GM18508 (cell line): ENCODE results near the gene ADCY7.
A peak's percentile ranks its signal among the peaks of the same experiment; 100 is the strongest.

Source experiments
- ATAC-seq: cut with Tn5 transposase; IDR thresholded peaks from one replicate; pipeline ENCODE4 v1.9.1; 2021; ENCODE audit warnings: moderate number of reproducible peaks; ENCODE audit not compliant: insufficient read depth, unreplicated experiment

The ADCY7 gene

DNA sequence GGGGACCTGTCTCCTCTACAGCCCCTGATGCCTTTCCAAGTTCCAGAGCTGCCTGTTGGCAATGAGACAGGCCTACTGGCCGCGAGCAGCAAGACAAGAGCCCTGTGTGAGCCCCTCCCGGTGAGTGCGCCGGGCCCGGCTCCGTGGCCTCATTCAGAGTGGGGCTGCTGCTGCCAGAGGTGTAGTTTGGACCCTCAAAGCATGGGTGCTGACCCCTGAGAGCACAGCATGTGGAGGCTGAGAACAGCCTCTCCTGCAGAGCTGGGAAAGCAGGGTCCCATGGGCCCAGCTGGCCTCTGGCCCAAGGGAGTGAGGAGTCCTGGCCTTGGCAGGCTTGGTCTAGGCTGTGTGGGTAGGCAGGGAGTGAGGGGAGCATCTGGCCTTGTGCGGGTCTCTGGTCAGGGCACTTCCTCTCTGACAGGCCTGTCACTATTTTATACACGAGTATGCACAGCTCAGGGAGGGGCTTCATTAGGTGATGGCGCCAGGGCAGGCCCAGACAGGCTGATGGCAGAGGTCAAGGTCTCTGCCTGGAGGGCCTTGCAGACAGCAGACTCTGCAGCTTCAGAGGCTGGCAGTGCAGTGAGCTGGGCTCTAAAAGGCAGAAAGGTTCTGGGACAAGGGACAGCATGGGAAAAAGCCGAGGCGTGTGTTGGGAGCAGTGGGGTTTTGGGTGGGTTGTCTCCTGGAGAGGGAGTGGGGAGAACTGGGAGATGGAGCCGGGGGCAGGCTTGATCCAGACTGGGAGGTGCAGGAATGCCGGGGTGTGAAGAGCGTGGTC lies 43.4 kb downstream of the ADCY7 start:
- ATAC-seq: no peak

DNA sequence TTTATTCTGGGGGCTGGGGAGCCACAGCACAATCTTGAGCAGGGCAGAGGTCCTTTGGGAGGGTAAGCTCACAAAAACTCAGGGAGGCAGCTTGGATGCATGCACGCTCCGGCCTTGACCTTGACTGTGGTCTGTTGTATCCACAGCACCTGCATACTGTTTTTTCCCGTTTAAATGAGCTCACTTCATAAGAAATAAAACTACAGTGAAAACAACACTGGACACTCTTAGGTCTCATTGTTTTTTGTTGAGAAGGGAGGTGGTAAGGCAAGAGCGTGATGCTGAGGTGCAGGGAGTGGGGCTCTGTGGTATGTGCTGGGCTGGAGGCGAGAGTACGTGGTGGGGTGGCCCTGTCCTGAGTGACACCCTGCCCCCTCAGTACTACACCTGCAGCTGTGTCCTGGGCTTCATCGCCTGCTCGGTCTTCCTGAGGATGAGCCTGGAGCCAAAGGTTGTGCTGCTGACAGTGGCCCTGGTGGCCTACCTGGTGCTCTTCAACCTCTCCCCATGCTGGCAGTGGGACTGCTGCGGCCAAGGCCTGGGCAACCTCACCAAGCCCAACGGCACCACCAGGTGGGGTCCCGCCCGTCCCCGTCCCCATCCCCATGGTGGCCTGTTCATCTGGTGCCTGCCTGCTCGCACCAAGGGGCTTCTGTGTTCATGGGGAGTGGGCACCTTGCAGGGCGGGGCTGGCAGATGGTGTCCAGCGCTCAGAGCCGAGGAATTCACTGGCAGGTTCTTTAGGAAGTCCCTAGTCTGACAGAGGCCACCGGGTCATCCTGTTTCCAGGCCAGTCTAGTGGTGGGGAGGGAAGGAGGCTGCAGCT lies 44.2 kb downstream of the ADCY7 start:
- ATAC-seq: no peak

DNA sequence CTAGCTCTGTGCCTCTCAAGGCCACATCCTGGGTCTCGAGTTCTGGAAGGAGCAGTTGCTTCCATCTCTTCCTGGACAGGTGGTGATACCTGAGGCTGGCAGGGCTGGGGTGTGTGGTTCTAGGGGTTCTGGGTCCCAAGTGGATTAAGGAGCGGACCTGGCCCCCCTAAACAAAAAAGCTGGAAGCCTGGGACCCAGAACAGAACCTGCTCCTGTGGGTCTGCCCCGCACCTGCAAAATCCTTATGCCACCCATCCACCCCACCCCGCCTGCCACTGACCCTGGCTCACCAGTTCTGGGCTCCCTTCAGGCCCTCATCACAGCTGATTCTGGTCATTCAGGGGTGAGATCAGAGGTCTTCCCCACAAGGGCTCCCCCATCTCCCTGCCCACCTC lies 44.8 kb downstream of the ADCY7 start:
- no peak for ATAC-seq

DNA sequence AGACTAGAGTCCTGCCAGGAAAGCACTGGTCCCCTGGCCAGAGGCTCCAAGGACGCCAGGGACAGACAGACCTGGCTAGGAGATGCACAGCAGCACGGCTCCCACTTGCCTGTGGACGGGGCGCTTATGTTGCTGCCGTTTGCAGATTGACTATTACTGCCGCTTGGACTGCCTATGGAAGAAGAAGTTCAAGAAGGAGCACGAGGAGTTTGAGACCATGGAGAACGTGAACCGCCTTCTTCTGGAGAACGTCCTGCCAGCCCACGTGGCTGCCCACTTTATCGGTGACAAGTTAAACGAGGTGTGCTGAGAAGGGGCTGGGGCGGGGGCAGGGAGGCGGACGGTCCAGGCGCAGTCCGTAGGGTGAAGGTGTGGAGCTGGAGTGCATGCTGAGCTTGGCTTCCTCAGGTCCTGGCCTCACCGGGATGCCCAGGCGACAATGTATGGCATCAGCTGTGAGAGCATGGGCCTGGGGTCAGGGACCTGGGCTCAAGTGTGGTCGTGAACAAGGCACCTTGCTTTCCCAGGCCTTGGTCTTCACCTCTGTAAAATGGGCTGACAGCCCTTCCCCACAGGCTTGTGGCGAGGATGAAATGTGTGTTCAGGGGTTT lies 45.6 kb downstream of the ADCY7 start:
- no peak for ATAC-seq

DNA sequence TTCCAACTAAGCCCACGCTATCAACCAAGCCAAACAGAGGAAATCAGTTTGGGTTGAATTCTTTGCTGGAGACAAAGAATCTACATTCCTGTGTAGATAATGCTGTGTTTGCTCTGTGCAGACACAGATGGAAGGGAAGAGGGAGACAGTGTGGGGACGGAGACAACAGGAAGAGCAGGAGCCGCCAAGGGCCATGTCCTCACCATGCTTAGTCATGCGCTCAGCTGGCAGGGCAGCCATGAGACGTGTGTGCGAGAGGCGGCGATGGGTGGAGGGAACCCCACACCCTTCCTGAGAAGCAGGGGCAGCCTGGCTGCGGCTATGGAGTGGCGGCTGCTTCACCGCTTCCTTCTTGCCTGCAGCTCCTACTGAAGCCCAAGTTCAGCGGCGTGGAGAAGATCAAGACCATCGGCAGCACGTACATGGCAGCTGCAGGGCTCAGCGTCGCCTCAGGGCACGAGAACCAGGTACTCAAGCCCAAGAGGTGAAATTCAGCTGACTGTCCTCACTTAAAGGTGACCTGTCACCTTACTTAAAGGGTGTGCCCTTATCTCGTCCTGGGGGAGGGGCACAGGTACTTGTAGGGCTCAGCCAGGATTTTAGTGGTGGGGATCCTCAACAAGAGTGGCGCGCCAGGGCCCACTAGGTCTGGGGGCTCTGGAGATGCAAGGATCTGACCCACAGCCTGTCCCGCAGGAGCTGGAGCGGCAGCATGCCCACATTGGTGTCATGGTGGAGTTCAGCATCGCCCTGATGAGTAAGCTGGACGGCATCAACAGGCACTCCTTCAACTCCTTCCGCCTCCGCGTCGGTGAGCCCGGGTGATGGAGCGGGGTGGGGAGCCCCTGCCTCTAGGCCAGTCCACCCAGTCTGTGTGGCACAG lies 47.5 kb downstream of the ADCY7 start:
- no peak for ATAC-seq

DNA sequence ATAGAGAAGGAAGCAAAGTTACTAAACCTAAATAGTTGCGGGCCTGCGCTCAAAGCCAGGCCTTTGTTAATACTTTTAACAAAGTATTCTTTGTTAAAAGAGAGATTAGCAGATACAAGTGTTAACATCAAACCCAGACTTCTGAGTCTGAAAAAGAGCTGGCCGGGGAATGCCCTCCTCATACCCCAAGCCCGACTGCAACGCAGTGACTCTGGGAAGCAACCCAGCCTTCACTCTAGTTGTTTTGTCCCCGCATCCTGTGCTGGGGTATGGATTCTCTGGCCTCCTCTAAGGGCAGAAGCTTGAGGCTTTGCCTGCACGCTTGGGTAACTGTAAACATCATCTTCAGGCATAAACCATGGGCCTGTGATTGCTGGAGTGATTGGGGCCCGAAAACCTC lies 48.3 kb downstream of the ADCY7 start:
- no peak for ATAC-seq

DNA sequence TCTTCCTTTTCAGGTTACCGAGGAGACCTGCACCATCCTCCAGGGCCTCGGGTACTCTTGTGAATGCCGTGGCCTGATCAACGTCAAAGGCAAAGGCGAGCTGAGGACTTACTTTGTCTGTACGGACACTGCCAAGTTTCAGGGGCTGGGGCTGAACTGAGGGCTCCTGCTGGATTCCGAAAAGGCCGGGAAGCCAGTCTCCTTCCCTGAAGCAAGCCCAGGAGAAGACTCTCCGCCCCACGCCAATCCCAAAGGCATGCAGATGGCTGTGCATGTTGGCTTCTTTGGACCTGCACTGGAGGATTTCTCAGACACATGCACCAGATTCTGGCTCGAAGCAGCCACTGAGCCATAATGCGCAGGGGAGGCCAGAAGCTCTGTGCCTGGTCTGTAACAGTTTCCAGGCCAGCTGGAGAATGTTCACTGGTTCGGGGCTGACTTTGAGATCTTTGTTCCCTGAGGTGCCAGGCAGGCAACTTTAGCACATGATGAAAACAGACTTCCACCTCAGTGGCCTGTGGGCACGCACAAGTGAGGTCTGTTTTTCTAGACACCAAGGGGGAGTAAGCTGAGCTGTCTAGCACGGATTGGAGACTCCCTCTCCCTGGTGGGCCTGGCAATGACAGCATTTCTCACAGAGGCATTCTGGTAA lies 49.1 kb downstream of the ADCY7 start:
- no peak for ATAC-seq

DNA sequence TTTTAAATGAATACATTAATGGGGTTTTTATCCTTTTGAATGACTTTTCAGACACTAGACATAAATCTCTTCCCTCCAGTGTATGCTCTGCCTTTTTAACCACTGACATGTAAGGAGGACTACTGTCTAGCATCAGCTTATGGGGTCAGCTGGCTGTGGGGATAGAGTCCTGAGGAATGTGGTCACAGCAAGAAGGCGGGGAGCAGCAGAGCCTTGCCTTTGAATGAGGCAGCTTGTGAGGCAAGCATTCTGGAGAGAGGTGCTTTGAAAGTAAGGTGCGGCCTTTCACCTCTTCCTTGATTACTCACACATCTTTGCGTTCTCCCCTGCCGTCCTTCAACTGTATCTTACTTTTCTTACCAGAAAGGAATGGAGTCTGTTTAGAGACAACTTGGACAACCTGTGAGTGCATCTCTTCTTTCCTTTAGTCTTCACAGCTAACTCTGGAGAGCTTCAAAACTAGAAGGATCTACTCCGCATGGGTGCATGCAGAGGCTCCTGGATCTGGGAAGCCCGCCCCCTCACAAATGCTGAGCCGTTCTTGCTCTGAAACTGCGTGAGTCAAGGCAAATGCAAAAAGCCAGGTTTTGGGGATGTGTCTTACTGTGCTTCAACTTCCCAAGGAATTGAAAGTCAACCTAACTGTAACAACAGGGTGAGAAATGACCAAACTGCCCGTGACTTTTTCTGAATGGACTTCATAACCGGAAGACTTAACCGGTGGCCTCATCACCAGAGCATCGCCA lies 49.9 kb downstream of the ADCY7 start:
- no peak for ATAC-seq

DNA sequence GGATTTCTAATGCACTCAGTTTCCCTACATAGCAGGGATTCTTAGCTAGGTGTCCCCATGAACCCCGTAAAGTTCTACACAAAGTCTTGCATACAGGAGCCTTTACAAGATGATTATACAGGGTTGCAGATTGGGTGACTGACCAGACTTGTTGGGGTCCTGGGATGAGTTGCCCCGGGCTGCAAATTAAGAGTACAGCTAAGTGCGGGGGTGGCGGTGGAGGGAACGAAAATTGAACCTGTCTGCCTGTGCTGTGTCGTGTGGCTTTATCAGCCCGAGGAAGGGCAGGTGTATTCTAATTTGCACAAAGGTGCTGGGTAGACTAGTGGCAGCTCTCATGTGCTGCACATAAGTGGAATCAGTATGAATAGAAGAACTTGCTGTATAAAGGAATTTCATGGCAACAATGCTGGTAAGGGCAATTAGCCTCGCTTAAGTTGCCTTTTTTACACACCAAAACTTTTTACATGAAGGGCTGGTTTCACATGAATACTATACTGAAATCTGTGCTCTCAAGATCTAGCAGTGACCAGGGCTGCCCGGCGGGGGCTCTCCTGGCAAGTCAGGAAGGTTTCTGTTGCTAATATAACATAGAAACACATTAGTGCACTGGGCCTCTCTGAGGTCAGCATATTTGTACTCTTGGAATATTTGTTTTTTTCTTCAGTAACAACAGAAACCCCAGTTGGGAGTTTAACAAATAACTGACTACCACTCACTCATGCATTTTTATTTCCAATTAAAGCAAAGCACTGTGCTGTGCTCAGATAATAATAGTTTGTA lies 50.7 kb downstream of the ADCY7 start:
- ATAC-seq: no peak

DNA sequence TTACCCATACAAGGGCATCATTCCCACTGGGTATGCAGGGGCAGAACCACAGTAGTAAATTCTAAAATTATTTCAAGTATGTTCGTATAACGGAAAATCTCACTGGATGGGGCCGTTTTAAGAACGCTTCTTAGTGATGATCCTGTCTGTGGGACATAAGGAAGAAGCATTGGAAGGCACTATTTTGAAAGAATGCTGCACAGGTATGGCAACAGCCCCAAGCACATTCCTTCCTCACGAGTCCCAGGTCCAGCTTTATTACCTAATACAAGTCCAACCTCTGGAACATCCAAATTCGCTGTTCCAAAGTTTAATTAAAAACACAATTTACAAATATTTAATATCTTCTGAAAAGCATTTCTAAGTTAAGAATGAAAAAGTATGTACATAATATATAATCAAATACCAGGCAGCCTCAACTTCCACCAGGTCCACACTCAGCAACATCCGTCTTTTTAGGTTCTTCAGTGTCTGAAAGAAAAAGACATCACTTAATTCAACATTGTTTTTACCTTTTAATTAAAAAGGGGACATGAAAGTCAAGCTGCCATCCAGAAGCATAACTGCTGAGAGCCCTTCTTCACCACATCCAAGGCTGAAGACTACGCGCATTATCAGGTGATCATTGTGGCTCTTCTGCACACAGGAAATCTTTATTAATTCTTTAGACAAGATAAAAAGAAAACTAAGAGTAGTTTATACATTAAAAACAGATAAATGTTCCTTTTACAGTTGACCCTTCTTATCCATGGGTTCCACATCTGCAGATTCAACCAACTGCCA lies 52.6 kb downstream of the ADCY7 start:
- ATAC-seq: no peak

DNA sequence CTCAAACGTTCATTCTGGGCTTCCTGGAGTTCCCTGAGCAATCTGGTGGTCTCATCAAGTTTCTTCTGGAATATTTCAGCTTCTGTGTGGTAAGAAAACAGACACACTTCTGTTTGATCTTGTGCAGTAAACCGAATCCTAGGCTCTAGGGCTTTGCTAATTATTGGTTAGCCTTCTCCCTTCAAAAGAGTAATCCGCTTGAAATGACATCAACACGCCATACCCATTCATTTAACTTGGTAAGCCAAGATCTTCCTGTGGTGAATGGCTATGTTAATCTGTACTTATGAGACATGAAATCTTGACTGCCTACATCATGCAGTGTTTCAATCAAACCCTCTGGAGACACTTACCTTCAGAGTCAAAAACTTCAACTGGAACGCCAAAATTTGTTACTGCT lies 54.0 kb downstream of the ADCY7 start:
- ATAC-seq: no peak

DNA sequence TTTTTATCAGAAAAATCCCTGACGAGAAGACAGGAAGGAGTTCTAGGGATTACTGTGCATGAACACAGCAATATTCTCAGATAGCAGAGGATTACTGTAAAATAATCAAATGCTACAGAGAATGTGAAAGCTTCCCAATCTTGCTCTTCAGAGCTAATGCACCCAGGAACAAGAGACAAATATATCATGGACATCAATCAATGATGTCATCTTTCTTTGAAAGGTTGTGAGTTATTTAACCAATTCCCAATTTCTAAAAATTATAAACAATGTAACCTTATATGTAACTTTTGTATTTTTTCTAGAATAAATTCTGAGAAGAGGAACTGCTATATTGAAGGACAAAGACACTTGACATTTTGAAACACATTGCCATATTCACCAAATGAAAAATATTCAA lies 56.0 kb downstream of the ADCY7 start:
- no peak for ATAC-seq

DNA sequence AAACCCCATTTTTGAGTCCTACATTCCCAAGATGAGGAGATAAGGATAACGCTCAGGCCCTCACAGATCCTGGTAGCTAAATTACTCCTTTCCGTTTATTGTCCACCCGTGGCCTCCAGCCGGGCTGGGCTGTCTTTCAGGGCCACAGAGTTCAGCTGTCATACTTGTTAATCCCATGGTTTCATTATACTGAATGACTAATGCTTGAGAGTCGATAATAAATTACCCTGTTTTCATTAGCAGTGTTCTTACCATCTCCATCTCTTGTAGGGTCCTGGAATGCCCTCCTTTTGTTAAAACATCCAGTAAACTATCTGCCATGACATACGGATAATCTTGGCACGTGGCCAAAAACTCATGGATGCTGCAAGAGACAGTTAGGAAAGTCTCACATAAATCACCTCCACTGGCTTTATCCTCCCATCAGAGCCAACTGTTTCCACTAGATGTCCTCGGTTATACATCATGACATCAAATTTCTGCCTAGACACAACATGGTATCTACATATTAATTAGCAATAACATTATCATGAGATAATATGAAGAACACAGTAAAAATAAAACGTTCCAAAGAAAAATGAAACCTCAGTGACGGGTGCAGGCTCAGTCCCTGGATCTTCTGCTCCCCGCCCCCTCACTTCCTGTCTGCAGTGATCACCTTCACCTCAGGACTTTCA lies 57.1 kb downstream of the ADCY7 start:
- ATAC-seq: no peak

DNA sequence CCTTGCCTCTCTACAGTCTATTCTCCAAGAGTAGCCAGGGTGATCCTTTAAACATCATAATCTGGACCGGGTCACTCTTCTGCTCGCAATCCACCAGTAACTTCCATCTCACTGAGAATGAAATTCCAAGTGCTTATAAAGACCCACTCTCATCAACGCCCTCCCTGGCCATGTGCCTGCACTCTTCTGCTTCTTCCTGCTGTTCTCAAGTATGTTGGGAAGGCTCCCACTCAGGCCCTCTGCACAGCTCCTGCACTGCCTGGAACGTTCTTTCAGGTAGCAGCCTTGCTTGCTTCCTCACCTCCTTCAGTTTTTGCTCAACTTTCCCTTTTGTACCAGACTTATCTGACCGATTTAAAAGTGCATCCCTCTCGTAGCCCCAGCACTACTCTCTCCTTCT lies 58.0 kb downstream of the ADCY7 start:
- no peak for ATAC-seq

DNA sequence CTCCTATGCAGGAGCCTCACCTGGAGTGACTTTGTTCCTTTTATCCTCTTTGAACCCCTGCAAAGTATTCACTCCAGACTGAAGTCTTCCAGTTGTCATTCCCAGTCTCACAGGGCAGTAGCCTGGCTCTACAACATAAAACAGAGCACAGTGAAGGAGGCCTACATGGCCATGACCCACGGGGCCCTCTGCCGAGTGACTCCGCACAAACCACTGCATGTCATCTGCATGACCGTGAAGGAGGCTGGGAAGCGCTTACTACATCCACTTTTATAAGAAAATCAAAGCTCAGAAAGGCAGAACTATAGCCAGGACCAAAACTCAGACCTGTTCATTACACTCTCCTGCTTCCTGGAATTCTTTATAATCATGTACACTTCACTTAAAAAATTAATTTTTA lies 59.9 kb downstream of the ADCY7 start:
- ATAC-seq: no peak

DNA sequence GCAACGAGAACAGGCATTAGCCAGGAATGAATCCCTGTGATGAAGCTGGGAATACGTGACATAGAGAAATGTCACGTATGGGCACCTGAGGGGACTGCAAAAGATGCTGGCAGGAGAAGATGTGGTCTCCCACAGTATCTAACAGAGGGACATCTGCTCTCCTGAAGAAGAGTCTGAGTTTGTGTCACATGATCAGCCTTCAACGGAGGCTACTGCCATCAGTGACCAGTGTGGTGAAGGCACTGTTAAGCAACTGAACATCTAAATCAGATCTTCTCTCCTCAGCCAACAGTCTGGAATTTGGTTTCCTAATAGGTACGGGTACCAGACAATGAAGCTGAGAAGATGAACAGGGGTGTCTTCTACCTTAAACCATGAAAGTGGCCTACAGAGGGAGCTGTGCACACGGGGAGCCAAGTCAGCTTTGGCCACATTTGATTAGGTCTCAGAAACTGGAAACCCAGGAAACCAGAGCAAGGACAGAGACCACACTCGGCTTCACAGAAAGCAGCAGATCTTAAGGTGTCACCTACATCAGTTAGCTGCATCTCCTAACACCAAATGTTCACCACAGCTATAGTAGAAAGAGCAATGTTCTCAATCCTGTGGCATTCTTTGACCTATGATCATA lies 60.6 kb downstream of the ADCY7 start:
- ATAC-seq: peak; percentile 56
